Activated T-cell treated with anti-CD3 and anti-CD28 coated beads, Interleukin-2, amount 50 U/mL, for 72 hours (primary cell): Measurements from ENCODE around the gene PCAT6. TPM values are rescaled to one million over a fixed set of nuclear protein-coding genes. Genes with fewer than 3 reads are reported as not detected.
"Not testable (repeated sequence)": the region's sequence is repeated elsewhere in the genome, so short reads cannot be mapped to it uniquely, and the experiment has no call there.

Experiments
- ATAC-seq, 2 donors: fragments of 150-1000 bp; cut with Tn5 transposase; replicated peaks in 1 of 2; 2 replicates each; pipeline ENCODE4 v1.10.0; 2021; ENCODE audit warnings: moderate library complexity in 2 of 2, mild to moderate bottlenecking in 1 of 2
- DNase-seq, 2 donors: peaks; one replicate each; pipeline ENCODE4 v3.0.0; 2021 to 2022; ENCODE audit warnings: mixed read lengths in 1 of 2
- H3K27ac Mint-ChIP-seq: one replicate; pipeline ENCODE4 v1.8.0; 2022; ENCODE audit warnings: mild to moderate bottlenecking, moderate library complexity, mixed read lengths
- H3K27me3 Mint-ChIP-seq: one replicate; pipeline ENCODE4 v1.8.0; 2022; ENCODE audit warnings: low read depth, mixed read lengths
- H3K36me3 Mint-ChIP-seq, 2 donors: one replicate each; pipeline ENCODE4 v1.8.0; 2022; ENCODE audit warnings: mixed read lengths in 2 of 2, mild to moderate bottlenecking in 1 of 2; ENCODE audit not compliant: insufficient read depth in 2 of 2
- H3K4me1 Mint-ChIP-seq: one replicate; pipeline ENCODE4 v1.8.0; 2022; ENCODE audit warnings: low read depth, mixed read lengths
- H3K4me3 Mint-ChIP-seq, 2 donors: one replicate each; pipeline ENCODE4 v1.8.0; 2022; ENCODE audit warnings: mild to moderate bottlenecking in 2 of 2, mixed read lengths in 2 of 2, moderate library complexity in 2 of 2
- H3K9me3 Mint-ChIP-seq, 2 donors: one replicate each; pipeline ENCODE4 v1.8.0; 2022; ENCODE audit warnings: mixed read lengths in 2 of 2
- total RNA-seq, 2 donors: library from RNA; stranded (reverse); gene quantifications; one replicate each; pipeline ENCODE4 v1.2.3, GENCODE V29; 2022

The PCAT6 gene
- total RNA-seq, 2 donors from 2014 or later: 1.0 to 1.8 TPM

- DNase-seq (peak in 1 of 2 donors; percentile 32), ATAC-seq (peak; percentile 0 to 2)
- Mint-ChIP-seq H3K27me3 (peaks cover 27% of the 10 kb centered on the region), H3K36me3 (peaks cover 0 to 3% of the 10 kb centered on the region in 2 donors), H3K4me1 (peaks cover 29% of the 10 kb centered on the region), H3K4me3 (peak overlapping the region; percentile 80 to 85), H3K27ac (peak overlapping the region; percentile 3), H3K9me3 (no peaks in the 10 kb centered on the region)
These were observed 782 bp downstream of the PCAT6 start for GRCh38 chr1:202811296-202812175.

DNA sequence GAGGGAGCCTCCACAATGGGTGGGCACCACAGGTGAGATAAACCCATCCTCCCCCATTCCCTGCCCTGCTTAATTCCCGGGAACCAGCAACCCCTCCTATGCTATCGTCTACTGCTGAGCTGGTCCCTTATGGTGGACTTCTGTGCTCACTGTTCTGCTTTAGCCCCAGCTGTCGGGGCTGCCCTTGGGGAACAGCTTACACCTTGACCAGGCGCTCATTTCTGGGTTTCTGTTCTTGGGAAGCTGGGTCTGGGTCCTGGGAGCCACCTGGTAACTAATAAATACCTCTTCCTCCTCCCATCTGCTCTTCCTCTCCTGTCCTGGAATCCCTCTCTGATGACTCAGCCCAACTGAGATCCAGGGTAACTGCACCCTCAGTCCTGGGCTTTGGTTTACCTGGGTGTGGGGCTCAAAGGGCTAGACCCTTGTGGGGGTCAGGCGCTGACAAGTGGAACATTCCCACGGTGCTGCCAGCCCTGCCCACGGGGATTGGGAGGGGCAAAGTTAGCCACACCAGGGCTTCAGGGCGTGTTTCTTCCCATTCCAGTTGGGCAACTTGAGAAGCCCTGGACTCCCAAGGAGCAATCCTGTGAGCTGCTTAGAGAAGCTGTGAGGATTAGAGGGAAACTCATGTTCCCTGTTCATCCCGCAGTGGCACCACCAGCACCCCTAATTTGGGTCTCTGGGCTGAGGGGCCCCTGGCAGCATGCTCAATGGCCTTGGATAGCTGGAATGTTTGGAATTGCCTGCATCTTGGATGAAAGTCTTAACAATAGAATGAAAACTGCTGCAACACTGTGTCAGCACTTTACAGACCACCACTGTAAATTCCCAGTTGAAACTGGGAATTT lies 1.6 kb downstream of the PCAT6 start:
- peaks cover 29% of the 10 kb centered on the region for H3K4me1 Mint-ChIP-seq
- peak overlapping the region; percentile 80 to 85 for H3K4me3 Mint-ChIP-seq
- no peak overlapping the region for H3K27ac Mint-ChIP-seq
- H3K36me3 Mint-ChIP-seq: peaks cover 0 to 2% of the 10 kb centered on the region in 2 donors
- DNase-seq (no peak), ATAC-seq (no peak)
- H3K27me3 Mint-ChIP-seq: peaks cover 27% of the 10 kb centered on the region
- no peaks in the 10 kb centered on the region for H3K9me3 Mint-ChIP-seq

GRCh38 chr1:202815120-202815519 lies 4.4 kb downstream of the PCAT6 start:
- Mint-ChIP-seq H3K4me3 (no peak overlapping the region), H3K9me3 (no peaks in the 10 kb centered on the region), H3K27ac (no peak overlapping the region), H3K36me3 (peaks cover 0 to 2% of the 10 kb centered on the region in 2 donors), H3K27me3 (peaks cover 14% of the 10 kb centered on the region), H3K4me1 (peaks cover 17% of the 10 kb centered on the region)
- ATAC-seq (no peak), DNase-seq (no peak)

DNA sequence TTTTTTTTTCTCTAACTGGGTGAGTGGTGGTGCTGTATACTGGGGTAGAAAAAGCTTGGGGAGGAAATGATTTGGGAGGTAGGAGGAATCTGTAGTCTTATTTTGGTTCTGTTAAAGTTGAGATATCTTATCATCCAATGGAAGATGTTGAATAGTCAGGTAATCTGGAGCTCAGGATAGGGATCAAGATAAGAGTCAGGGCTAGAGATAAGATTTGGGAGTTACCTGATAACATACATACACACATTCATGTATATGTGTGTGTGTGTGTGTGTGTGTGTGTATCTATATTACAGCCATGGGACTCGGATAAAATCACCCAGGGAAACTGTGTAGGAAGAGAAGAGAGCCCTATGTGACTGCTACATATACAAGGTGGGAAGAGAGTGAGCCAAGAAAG lies 8.1 kb downstream of the PCAT6 start:
- H3K27ac Mint-ChIP-seq: no peak overlapping the region
- peaks cover 13% of the 10 kb centered on the region for H3K27me3 Mint-ChIP-seq
- no peaks in the 10 kb centered on the region for H3K4me1 Mint-ChIP-seq
- no peak for DNase-seq
- no peaks in the 10 kb centered on the region for H3K36me3 Mint-ChIP-seq
- H3K9me3 Mint-ChIP-seq: no peaks in the 10 kb centered on the region
- ATAC-seq: no peak
- no peak overlapping the region for H3K4me3 Mint-ChIP-seq

GRCh38 chr1:202821467-202821866 lies 10.7 kb downstream of the PCAT6 start:
- H3K4me3 Mint-ChIP-seq: no peak overlapping the region
- no peak overlapping the region for H3K27ac Mint-ChIP-seq
- DNase-seq (no peak), ATAC-seq (no peak)
- H3K4me1 Mint-ChIP-seq: no peaks in the 10 kb centered on the region
- no peaks in the 10 kb centered on the region for H3K9me3 Mint-ChIP-seq
- H3K27me3 Mint-ChIP-seq: peaks cover 13% of the 10 kb centered on the region
- H3K36me3 Mint-ChIP-seq: no peaks in the 10 kb centered on the region

GRCh38 chr1:202825748-202826147 lies 15.0 kb downstream of the PCAT6 start:
- no peak overlapping the region for H3K4me3 Mint-ChIP-seq
- H3K36me3 Mint-ChIP-seq: no peaks in the 10 kb centered on the region
- no peak for DNase-seq
- no peaks in the 10 kb centered on the region for H3K4me1 Mint-ChIP-seq
- ATAC-seq: no peak
- H3K27ac Mint-ChIP-seq: no peak overlapping the region
- no peaks in the 10 kb centered on the region for H3K9me3 Mint-ChIP-seq
- H3K27me3 Mint-ChIP-seq: peaks cover 13% of the 10 kb centered on the region

DNA sequence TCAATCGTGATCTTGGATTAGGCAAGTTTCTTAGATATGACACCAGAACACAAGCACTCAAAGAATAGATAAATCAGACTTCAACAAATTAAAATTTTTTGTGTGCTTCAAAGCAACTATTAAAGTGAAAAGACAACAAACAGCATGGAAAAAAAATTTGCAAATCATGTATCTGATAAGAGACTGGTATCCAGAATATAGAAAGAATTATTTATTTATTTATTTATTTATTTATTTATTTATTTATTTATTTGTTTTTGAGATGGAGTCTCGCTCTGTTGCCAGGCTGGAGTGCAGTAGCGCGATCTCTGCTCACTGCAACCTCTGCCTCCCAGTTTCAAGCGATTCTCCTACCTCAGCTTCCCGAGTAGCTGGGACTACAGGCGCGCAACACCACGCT lies 18.5 kb downstream of the PCAT6 start:
- H3K36me3 Mint-ChIP-seq, H3K27ac Mint-ChIP-seq, H3K4me3 Mint-ChIP-seq, ATAC-seq, H3K4me1 Mint-ChIP-seq, H3K27me3 Mint-ChIP-seq, DNase-seq, H3K9me3 Mint-ChIP-seq: not testable (repeated sequence)

GRCh38 chr1:202831906-202832305 lies 21.2 kb downstream of the PCAT6 start:
- ATAC-seq (no peak), DNase-seq (no peak)
- Mint-ChIP-seq H3K9me3 (no peaks in the 10 kb centered on the region), H3K4me1 (peaks cover 29% of the 10 kb centered on the region), H3K27me3 (peaks cover under 1% of the 10 kb centered on the region), H3K4me3 (no peak overlapping the region), H3K27ac (no peak overlapping the region), H3K36me3 (no peaks in the 10 kb centered on the region)

GRCh38 chr1:202834771-202835547 lies 24.2 kb downstream of the PCAT6 start:
- Mint-ChIP-seq H3K4me1 (peaks cover 40% of the 10 kb centered on the region), H3K4me3 (peak overlapping the region; percentile 39 to 50), H3K27ac (peak overlapping the region; percentile 17), H3K27me3 (peaks cover 6% of the 10 kb centered on the region), H3K36me3 (no peaks in the 10 kb centered on the region), H3K9me3 (no peaks in the 10 kb centered on the region)
- DNase-seq (peak; percentile 26 to 34), ATAC-seq (peak; percentile 76 to 77)

- Mint-ChIP-seq H3K27ac (no peak overlapping the region), H3K4me3 (peak overlapping the region; percentile 39 to 66), H3K4me1 (peaks cover 40% of the 10 kb centered on the region), H3K27me3 (peaks cover 6% of the 10 kb centered on the region), H3K36me3 (no peaks in the 10 kb centered on the region), H3K9me3 (no peaks in the 10 kb centered on the region)
- ATAC-seq (peak; percentile 65 to 79), DNase-seq (peak; percentile 24 to 30)
These were observed 24.9 kb downstream of the PCAT6 start for GRCh38 chr1:202835548-202836072.

GRCh38 chr1:202836623-202837403 lies 26.1 kb downstream of the PCAT6 start:
- no peaks in the 10 kb centered on the region for H3K9me3 Mint-ChIP-seq
- no peak overlapping the region for H3K27ac Mint-ChIP-seq
- no peaks in the 10 kb centered on the region for H3K36me3 Mint-ChIP-seq
- H3K4me1 Mint-ChIP-seq: peaks cover 40% of the 10 kb centered on the region
- H3K4me3 Mint-ChIP-seq: no peak overlapping the region
- DNase-seq: no peak
- no peak for ATAC-seq
- peaks cover 11% of the 10 kb centered on the region for H3K27me3 Mint-ChIP-seq

DNA sequence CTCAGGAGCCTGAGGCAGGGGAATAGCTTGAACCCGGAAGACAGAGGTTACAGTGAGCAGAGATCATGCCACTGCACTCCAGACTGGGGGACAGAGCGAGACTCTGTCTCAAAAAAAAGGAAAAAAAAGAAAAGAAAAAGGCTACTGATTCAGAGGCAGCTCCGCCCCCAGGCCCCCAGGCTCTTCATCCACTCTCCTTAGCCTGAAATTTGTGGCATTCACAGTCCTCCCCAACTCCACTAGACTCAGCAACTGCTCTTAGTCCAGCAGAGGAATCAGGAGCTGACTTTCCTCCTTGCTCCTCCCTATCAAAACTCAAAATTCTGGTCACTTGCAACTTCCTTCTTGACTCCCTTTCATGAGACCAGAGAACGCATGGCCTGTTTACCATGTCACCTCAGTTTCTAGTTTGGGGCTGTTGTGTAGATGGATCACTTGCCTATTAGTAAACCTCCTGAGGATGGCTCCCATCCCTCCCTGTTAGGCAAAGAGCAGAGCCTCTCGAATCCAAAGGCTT lies 27.1 kb downstream of the PCAT6 start:
- H3K36me3 Mint-ChIP-seq: no peaks in the 10 kb centered on the region
- H3K4me3 Mint-ChIP-seq: no peak overlapping the region
- H3K9me3 Mint-ChIP-seq: no peaks in the 10 kb centered on the region
- H3K27me3 Mint-ChIP-seq: peaks cover 11% of the 10 kb centered on the region
- ATAC-seq: no peak
- peaks cover 40% of the 10 kb centered on the region for H3K4me1 Mint-ChIP-seq
- no peak for DNase-seq
- H3K27ac Mint-ChIP-seq: no peak overlapping the region
